HG03039 (cell line): ENCODE data around the gene ANXA9.

Experiments used
- ATAC-seq: cut with Tn5 transposase; IDR thresholded peaks from one replicate; pipeline ENCODE4 v1.9.1; 2021; ENCODE audit warnings: mild to moderate bottlenecking, moderate library complexity; ENCODE audit not compliant: unreplicated experiment

Gene ANXA9

DNA sequence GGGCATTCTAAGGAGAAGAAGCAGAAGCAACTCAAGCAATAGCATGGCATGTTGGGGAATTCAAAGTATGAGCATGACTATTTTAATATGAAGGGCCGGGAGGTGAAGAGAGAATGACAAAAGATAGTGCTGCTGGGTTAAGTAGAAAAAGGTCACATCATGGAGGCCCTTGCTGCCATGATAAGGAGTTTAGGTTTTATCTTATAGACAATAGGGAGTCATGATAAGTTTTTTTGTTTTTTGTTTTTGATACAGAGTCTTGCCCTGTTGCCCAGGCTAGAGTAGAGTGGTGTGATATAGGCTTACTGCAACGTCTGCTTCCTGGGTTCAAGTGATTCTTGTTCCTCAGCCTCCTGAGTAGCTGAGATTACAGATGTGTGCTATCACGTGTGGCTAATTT lies 57.4 kb downstream of the ANXA9 start:
- ATAC-seq: no peak

GRCh38 chr1:151043163-151043562 lies 61.1 kb downstream of the ANXA9 start:
- no peak for ATAC-seq
